Upper lobe of right lung (tissue), 1 donor: ENCODE results near the gene NIT2. TPM values are rescaled to one million over a fixed set of nuclear protein-coding genes. Genes with fewer than 3 reads are reported as not detected.

Experiments used
- ATAC-seq: fragments of 200-7000 bp; cut with Tn5 transposase; one replicate; pipeline ENCODE4 v1.9.1; 2020; ENCODE audit warnings: mild to moderate bottlenecking, moderate library complexity
- DNase-seq: peaks from one replicate; pipeline ENCODE4 v3.0.0-alpha.2; 2020
- H3K27ac ChIP-seq: fragments of 200-600 bp; one replicate; pipeline ENCODE4 v1.8.0; 2022
- H3K27me3 ChIP-seq: fragments of 200-600 bp; one replicate; pipeline ENCODE4 v1.8.0; 2022; ENCODE audit warnings: mild to moderate bottlenecking
- H3K36me3 ChIP-seq: fragments of 200-600 bp; one replicate; pipeline ENCODE4 v1.8.0; 2022
- H3K4me1 ChIP-seq: fragments of 200-600 bp; one replicate; pipeline ENCODE4 v1.8.0; 2022
- H3K4me3 ChIP-seq: fragments of 200-600 bp; one replicate; pipeline ENCODE4 v1.8.0; 2022; ENCODE audit warnings: mild to moderate bottlenecking
- H3K9me3 ChIP-seq: fragments of 200-600 bp; one replicate; pipeline ENCODE4 v1.8.0; 2022
- intact Hi-C: fragments of 100-400 bp; cut with DNase I; formaldehyde crosslinking; loops from one replicate; pipeline ENCODE4 v1.11.0; 2022
- total RNA-seq: library from RNA; stranded (reverse); fragmentation: NEBNext Ultra II Directional; extraction: Animal tissue kit (Norgen Biotek cat#: 25700); gene quantifications from one replicate; pipeline ENCODE4 v1.2.1, GENCODE V29; 2021
- TF ChIP-seq, protein P1 (sequence below): fragments of 200-600 bp; IDR thresholded peaks from one replicate; pipeline ENCODE4 v1.8.0; 2022; ENCODE audit warnings: antibody characterized with exemption
- donor health status: DM: no; HTN: yes; CAD: no; lungs with severe emphysema.

NIT2 gene
- total RNA-seq, 1 donor from 2014 or later = 31.1 TPM

DNA sequence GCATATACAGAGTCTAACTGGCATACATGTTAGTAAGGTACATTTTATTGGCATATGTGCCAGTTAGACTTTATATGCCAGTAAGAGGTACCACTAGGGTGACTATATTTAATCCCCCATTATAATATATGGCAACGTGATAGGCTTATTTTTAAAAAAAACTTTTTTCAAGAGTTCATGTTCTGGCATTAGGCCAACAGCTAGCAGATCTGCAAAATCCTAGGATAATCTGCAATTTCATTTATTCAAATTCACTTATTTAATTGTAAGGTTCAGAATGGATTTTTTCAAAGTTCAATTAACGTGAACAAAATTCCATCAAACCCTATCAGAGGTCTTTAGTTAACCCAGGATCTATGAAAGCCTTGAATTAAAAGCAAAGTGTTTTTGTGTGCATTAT lies 31.9 kb downstream of the NIT2 start:
- Histone ChIP-seq H3K4me3 (no peak overlapping the region), H3K9me3 (no peaks in the 10 kb centered on the region), H3K36me3 (peaks cover 64% of the 10 kb centered on the region), H3K27me3 (no peaks in the 10 kb centered on the region), H3K4me1 (no peaks in the 10 kb centered on the region), H3K27ac (no peak overlapping the region)
- no peak for ATAC-seq
- TF ChIP-seq, protein P1, sequence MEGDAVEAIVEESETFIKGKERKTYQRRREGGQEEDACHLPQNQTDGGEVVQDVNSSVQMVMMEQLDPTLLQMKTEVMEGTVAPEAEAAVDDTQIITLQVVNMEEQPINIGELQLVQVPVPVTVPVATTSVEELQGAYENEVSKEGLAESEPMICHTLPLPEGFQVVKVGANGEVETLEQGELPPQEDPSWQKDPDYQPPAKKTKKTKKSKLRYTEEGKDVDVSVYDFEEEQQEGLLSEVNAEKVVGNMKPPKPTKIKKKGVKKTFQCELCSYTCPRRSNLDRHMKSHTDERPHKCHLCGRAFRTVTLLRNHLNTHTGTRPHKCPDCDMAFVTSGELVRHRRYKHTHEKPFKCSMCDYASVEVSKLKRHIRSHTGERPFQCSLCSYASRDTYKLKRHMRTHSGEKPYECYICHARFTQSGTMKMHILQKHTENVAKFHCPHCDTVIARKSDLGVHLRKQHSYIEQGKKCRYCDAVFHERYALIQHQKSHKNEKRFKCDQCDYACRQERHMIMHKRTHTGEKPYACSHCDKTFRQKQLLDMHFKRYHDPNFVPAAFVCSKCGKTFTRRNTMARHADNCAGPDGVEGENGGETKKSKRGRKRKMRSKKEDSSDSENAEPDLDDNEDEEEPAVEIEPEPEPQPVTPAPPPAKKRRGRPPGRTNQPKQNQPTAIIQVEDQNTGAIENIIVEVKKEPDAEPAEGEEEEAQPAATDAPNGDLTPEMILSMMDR = no peak
- intact Hi-C loops = no loop called here
- no peak for DNase-seq

DNA sequence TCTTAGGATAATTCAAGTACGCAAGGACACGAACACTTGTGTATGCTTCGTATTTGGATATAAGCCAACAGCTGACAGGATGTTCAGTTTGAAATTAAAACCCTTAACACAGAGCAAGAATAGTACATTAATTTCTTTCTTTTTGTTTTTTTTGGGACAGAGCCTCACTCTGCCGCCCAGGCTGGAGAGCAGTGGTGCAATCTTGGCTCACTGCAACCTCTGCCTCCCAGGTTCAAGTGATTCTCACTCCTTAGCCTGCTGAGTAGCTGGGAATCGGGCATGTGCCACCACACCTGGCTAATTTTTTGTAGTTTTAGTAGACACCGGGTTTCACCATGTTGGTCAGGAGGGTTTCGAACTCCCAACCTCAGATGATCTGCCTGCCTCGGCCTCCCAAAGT lies 33.9 kb downstream of the NIT2 start:
- intact Hi-C loops = no loop called here

DNA sequence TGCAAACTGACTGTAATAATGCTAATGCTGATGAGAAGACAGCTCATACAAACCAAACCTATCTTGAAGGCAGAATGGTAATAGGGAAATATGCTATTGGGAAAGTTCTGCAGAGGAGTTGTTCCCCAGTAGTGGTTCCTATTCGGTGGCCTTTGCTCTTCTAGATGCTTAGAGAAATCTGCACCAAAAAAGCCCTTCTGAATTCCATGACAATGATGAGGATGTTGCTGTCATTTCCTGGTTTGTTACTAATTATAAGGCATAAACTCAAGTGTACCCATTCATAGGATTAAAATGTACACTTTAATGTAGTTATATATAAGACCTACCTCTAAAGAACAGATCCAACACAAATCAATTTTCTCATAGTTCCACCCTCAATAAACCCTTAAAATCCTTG lies 36.2 kb downstream of the NIT2 start:
- H3K4me3 ChIP-seq = no peak overlapping the region
- intact Hi-C loops = no loop called here
- ATAC-seq (no peak), DNase-seq (no peak)
- no peaks in the 10 kb centered on the region for H3K4me1 ChIP-seq
- TF ChIP-seq, protein P1 = no peak
- H3K36me3 ChIP-seq = peaks cover 74% of the 10 kb centered on the region
- H3K27me3 ChIP-seq = no peaks in the 10 kb centered on the region
- no peaks in the 10 kb centered on the region for H3K9me3 ChIP-seq
- H3K27ac ChIP-seq = no peak overlapping the region

More for the DNA sequence above, 33.9 kb downstream of the NIT2 start:
- Histone ChIP-seq H3K4me1 (no peaks in the 10 kb centered on the region), H3K4me3 (no peak overlapping the region), H3K9me3 (no peaks in the 10 kb centered on the region), H3K36me3 (peaks cover 75% of the 10 kb centered on the region), H3K27ac (no peak overlapping the region), H3K27me3 (no peaks in the 10 kb centered on the region)
- TF ChIP-seq, protein P1 = no peak
- DNase-seq (no peak), ATAC-seq (no peak)

DNA sequence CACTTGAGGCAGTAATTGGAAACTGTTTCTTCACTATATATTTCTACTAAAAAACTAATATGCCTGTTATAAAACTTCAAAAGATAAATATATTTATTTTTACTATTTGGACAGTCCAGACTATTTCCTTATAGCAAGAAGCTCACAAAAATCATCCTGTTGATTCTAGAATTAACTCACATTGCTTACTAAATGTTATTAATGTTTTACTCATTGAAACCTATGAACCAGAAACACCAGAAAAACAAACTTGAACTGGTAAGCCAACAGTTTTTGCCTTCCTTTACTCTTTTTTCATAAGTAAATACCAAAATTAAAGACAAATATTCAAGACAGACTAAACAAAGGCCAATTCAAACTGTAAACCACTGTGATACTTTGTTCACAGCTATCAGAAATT lies 40.0 kb downstream of the NIT2 start:
- TF ChIP-seq, protein P1 = no peak
- ATAC-seq = no peak
- peaks cover 70% of the 10 kb centered on the region for H3K36me3 ChIP-seq
- H3K27ac ChIP-seq = no peak overlapping the region
- H3K9me3 ChIP-seq = no peaks in the 10 kb centered on the region
- no peak for DNase-seq
- H3K4me3 ChIP-seq = no peak overlapping the region
- H3K4me1 ChIP-seq = no peaks in the 10 kb centered on the region
- intact Hi-C loops = no loop called here
- no peaks in the 10 kb centered on the region for H3K27me3 ChIP-seq

DNA sequence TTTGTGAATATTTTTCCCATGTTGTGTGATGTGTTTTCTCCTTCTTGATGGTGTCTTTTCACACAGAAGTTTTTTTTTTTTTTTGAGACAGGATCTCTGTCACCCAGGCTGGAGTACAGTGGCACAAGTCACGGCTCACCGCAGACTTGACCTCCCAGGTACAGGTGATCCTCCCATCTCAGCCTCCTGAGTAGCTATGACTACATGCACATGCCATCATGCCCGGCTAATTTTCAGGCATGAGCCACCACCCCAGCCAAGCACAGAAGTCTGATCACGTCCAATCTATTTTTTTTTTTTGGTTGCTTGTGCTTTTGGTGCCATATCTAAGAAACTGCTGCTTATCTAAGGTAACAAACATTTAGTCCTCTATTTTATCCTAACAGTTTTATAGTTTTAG lies 41.7 kb downstream of the NIT2 start:
- peaks cover 72% of the 10 kb centered on the region for H3K36me3 ChIP-seq
- no peak overlapping the region for H3K27ac ChIP-seq
- no peak overlapping the region for H3K4me3 ChIP-seq
- intact Hi-C loops = no loop called here
- TF ChIP-seq, protein P1 = no peak
- no peaks in the 10 kb centered on the region for H3K4me1 ChIP-seq
- ATAC-seq (no peak), DNase-seq (no peak)
- H3K27me3 ChIP-seq = no peaks in the 10 kb centered on the region
- no peaks in the 10 kb centered on the region for H3K9me3 ChIP-seq
